Activated CD8-positive, alpha-beta memory T cell treated with anti-CD3 and anti-CD28 coated beads, Interleukin-2, amount 50 U/mL, for 24 hours (primary cell): ENCODE data around the gene DPYD.

ENCODE experiments used
- DNase-seq: peaks from one replicate; pipeline ENCODE4 v3.0.0-alpha.2; 2020; ENCODE audit errors: extremely low read depth

DPYD gene

GRCh38 chr1:97693601-97694000, 227.2 kb downstream of the DPYD start:
- no peak for DNase-seq

DNA sequence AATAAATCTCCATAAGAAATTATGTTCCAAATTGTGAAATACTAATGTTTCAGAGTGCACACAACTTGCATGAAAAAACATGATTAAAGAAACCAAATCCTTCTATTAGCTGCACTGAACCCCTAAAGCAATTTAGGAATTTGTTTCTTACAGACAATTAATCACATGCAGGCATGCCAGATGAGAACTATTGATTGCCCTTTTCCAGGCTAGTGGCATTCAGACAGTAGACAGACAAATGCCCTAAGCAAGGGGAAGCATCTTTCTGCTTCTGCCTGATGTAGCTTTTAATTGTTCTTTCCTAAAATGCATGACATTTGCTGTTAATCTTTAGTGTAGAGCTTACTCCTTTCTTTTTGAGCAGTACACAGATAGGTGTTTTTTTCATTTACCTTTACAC, 229.5 kb downstream of the DPYD start:
- DNase-seq: no peak

DNA sequence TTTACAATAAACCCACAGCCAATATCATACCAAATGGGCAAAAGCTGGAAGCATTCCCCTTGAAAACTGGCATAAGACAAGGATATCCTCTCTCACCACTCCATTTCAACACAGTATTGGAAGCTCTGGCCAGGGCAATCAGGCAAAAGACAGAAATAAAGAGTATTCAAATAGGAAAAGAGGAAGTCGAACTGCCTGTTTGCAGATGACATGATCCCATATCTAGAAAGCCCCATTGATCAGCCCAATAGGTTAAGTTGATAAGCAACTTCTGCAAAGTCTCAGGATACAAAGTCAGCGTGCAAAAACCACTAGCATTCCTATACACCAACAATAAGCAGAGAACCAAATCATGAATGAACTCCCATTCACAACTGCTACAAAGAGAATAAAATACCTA, 235.5 kb downstream of the DPYD start:
- DNase-seq: no peak

- no peak for DNase-seq
Measured at GRCh38 chr1:97680894-97681293, 239.9 kb downstream of the DPYD start.

- DNase-seq: no peak
Measured at GRCh38 chr1:97680470-97680869, 240.4 kb downstream of the DPYD start.

DNA sequence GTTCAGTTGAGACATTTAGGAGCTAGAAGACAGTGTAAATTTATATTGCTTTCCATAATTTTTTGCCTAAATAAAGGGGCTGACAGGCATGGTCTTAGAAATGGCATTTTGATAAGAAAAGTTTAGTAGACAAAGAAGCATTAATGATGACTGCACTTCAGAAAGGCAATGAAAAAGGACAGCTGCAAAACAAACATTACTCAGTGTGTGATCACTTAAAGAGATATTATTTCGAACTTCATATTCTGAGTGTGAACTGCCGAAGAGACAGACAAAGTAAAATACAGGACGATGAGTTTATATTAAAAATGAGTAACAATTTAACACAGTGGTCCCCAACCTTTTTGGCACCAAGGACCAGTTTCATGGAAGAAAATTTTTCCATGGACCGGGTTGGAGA, 243.1 kb downstream of the DPYD start:
- no peak for DNase-seq

DNA sequence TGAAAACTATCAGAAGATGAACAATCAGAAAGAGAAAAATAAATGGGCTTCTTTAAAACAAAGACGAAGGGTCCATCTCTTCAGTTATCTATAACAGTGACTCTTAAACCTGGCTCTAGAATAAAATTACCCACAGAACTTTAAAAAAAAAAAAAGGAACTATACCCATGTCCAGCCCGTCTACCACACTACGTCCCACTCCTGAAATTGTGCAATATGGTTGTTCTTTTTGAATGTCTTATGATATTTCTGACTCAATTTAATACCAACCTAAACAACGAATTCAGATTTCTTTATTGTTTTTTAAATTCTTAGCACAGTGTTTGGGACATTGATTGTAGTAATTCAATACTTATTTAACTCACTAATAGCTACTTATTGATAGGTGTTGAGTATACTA, 246.3 kb downstream of the DPYD start:
- no peak for DNase-seq

GRCh38 chr1:97668945-97669344, 251.9 kb downstream of the DPYD start:
- DNase-seq: no peak

GRCh38 chr1:97660431-97661105, 260.3 kb downstream of the DPYD start:
- no peak for DNase-seq

DNA sequence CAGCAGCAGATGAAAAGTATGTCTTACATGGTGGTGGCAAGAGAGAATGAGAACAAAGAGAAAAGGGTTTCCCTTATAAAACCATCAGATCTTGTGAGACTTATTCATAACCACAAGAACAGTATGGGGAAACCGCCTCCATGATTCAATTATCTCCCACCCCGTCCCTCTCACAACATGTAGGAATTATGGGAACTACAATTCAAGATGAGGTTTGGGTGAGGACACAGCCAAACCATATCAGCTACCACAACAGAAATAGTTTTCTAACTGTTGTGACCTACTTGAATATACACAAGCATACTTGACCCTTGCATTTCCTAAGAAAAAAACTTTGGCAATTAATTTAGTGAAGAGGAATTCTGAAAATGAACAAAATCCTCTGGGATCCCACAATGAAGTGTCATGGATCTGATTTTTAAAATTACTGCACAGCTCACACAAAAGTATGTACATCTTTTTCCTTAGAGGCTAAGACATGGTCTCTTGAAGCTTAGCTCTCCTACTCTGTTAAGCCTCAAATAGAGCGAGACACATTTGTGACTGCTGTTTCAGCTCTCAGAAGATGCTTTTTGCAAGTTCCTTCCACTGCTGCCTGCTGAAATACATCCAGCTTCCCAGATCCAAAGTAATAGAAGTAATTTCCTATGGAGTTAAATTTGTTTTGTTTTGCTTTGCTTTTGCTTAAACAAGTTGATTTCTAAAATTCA, 265.8 kb downstream of the DPYD start:
- DNase-seq: no peak

DNA sequence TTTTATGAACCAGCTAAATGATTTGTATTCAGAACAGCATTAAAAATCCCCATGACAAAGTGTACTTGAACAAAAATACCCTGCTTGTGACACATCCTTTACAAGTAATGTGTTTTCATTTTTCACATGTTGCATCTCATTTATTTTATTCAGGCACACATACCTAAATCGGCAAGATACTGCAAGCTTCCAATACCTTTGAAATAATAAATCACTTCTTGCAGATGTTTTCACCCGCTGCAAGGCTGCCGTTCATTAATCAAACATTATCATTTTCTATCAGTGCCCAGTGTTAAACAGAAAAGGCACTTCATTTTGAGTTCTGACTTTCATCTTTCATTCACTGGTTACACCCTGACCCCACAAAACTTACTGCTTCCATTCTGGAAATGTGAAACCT, 269.6 kb downstream of the DPYD start:
- no peak for DNase-seq

DNA sequence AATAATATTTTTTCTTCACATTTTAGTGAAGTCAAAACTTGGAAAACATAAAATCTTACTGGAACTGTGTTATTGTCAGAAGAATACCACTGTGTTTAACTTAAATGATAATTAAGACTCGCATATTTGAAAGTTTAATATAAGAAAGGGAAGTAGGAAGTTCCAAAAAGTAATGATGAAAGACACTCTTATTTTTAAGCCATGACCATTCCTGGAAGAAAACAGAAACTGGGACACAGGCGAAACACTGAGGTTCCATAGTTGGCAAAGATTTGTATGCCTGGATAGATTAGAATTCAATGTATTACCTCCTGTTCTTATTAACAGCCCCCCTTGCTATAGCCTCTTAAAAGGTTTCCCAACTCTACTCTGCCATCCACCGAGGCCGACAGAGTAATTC, 271.2 kb downstream of the DPYD start:
- DNase-seq: no peak

DNA sequence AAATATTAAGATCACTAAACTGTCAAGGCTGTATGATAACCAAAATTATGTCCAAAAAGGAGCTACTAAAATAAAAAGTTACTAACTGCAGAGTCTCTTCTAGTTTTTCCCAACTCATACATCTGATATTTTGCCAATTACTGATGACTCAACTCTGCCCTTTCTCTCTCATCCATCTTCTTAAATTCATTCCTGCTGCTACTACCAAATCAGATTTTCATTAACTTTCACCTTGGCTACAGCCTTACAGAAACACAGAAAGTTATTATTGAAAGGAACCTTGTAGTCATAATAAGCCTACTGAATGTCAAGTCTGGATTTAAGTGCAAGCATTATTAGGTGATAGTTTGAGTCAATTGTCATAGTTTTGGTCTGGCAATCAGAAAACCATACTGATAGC, 273.1 kb downstream of the DPYD start:
- no peak for DNase-seq

- no peak for DNase-seq
Measured at GRCh38 chr1:97646071-97646470, 274.8 kb downstream of the DPYD start.

- DNase-seq: no peak
Measured at GRCh38 chr1:97640677-97641076, 280.2 kb downstream of the DPYD start.

DNA sequence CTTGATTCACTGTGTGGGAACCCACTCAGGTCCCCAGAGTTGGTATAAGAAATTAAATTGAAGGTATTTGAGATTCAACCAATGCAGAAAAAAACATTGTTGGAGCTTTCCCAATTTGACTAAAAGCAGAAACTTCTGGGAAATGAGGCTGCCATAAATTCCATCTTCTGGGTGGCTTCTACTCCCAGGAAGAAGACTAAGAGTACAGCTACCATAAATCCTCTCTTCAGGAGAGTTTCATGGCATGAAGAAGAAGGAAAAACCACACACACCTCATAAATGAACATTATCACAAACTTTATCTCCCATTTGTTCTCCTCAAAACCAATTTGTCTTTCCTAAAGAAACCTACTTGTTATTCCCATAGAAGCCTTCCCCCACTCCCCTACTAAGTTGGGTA, 283.9 kb downstream of the DPYD start:
- no peak for DNase-seq

GRCh38 chr1:97634758-97635157, 286.1 kb downstream of the DPYD start:
- no peak for DNase-seq

DNA sequence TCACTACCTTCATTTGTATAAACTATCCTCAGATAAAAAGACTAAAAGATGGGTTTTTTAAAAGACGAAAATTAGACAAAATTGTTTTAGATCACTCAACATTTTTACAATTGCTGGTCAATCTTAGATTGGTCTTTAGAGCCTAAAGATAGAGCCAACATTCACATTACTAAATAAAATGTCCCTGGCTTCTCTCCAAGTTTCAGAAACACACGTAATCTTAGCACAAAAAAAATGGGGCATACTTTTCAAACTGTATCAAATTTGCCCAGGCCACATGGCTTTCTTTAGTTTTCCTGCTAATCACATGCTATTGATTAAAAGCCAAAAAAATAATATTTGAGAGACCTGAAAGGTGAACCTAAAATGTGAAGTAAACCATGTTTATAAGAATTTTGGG, 288.1 kb downstream of the DPYD start:
- no peak for DNase-seq

GRCh38 chr1:97632075-97632474, 288.8 kb downstream of the DPYD start:
- DNase-seq: no peak

- no peak for DNase-seq
Measured at GRCh38 chr1:97630948-97631347, 289.9 kb downstream of the DPYD start.

DNA sequence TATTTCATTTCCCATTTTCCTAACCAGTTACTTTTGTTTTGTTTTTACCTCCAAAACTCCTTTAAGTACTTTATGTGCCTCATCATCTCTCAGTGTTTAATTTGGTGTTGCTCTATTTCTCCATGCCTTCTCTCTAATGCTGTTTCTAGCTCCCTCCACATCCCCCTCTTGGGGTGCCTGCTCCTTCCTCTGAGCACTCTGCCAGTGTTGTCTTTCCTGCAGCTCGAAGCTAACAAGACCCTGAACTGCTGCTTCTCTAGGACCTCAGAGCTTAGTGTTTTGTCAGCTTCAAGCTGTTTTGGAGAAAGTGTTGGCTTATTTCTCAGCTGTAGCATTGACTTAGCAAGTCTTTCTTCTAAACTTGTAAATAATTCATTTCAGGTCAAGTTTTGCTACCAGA, 290.6 kb downstream of the DPYD start:
- DNase-seq: no peak

- no peak for DNase-seq
Measured at GRCh38 chr1:97623220-97623619, 297.6 kb downstream of the DPYD start.

DNA sequence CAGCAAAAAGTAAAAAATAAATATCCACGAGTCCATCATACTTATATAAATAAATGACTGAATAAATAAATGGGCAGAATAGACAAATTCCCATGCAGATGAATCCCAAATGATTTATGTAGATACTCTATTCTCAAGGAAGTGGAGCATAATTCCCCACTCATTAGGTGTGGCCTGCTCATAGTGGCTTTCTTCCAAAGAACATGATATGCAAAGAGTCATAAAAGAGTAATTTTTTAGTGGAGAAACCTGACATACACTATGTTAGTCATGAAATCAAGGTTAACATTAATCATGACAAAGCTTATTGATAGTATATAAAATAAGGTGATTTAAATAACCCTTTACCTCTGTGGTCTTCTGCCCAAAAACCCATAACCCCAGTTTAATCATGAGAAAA, 298.9 kb downstream of the DPYD start:
- DNase-seq: no peak

DNA sequence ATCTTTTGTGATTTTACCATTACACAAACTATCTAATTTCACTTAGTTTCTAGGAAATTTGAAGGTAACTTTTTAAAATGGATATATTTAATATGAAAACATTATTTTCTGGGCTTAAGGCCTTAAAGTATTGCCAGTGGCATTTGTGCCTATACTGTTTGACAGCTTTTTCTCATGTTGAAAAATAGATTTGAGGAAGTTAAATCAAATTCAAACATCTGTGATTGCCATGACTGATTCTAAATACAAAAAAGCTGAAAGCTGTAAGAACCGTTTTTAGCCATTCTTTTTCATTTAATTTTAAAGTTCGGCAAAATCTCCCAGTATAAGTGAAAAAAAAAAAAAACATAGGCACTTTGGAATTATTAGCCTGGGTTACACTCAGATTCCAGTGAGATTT, 301.1 kb downstream of the DPYD start:
- DNase-seq: no peak
